Hepatocyte (in vitro differentiated cells): ENCODE results near the gene ATXN10. TPM values are rescaled to one million over a fixed set of nuclear protein-coding genes. Genes with fewer than 3 reads are reported as not detected.
"Not testable (repeated sequence)": the region's sequence is repeated elsewhere in the genome, so short reads cannot be mapped to it uniquely, and the experiment has no call there.

Source experiments
- DNase-seq: peaks from one replicate; pipeline ENCODE4 v3.0.0-alpha.2; 2016; ENCODE audit warnings: low spot score
- H2AFZ ChIP-seq: fragments of 200-600 bp; sonication (generic); 2 replicates; pipeline ENCODE4 v1.6.0; 2016; ENCODE audit warnings: antibody characterized with exemption, mild to moderate bottlenecking
- H3K27ac ChIP-seq: fragments of 200-600 bp; sonication (generic); 2 replicates; pipeline ENCODE4 v1.5.1; 2016; ENCODE audit warnings: mild to moderate bottlenecking
- H3K27me3 ChIP-seq: fragments of 200-600 bp; sonication (generic); 2 replicates; pipeline ENCODE4 v1.6.1; 2016
- H3K36me3 ChIP-seq: fragments of 200-600 bp; sonication (generic); replicated peaks from 2 replicates; pipeline ENCODE4 v1.5.1; 2016; ENCODE audit warnings: low read depth; ENCODE audit not compliant: insufficient read depth
- H3K4me1 ChIP-seq: fragments of 200-600 bp; sonication (generic); 2 replicates; pipeline ENCODE4 v1.5.1; 2016; ENCODE audit warnings: mild to moderate bottlenecking, moderate library complexity; ENCODE audit not compliant: insufficient read depth
- H3K4me2 ChIP-seq: fragments of 200-600 bp; sonication (generic); 2 replicates; pipeline ENCODE4 v1.6.0; 2016
- H3K4me3 ChIP-seq: fragments of 200-600 bp; sonication (generic); 2 replicates; pipeline ENCODE4 v1.5.1; 2016; ENCODE audit warnings: mild to moderate bottlenecking
- H3K79me2 ChIP-seq: fragments of 200-600 bp; sonication (generic); 2 replicates; pipeline ENCODE4 v1.6.0; 2017; ENCODE audit warnings: mild to moderate bottlenecking
- H3K9me2 ChIP-seq: fragments of 200-600 bp; sonication (generic); replicated peaks from 2 replicates; pipeline ENCODE4 v1.6.0; 2017; ENCODE audit warnings: mild to moderate bottlenecking; ENCODE audit not compliant: insufficient read depth
- H3K9me3 ChIP-seq: fragments of 200-600 bp; sonication (generic); 2 replicates; pipeline ENCODE4 v1.5.1; 2016; ENCODE audit warnings: low read depth, mild to moderate bottlenecking
- H4K20me1 ChIP-seq: fragments of 200-600 bp; sonication (generic); 2 replicates; pipeline ENCODE4 v1.6.0; 2016; ENCODE audit warnings: mild to moderate bottlenecking; ENCODE audit not compliant: insufficient read depth, poor library complexity, severe bottlenecking
- EZH2 ChIP-seq: fragments of 200-600 bp; sonication (generic); IDR thresholded peaks from 2 replicates; pipeline ENCODE4 v1.6.1; 2016; ENCODE audit warnings: antibody characterized with exemption, mild to moderate bottlenecking, borderline replicate concordance
- EZH2phosphoT487 ChIP-seq: fragments of 200-600 bp; sonication (generic); IDR thresholded peaks from one replicate; pipeline ENCODE4 v1.6.1; 2018; ENCODE audit warnings: antibody characterized with exemption, mild to moderate bottlenecking, low read depth, moderate library complexity; ENCODE audit not compliant: unreplicated experiment, severe bottlenecking
- WGBS: methylation state at CpG from one replicate; pipeline ENCODE4 v1.1.6; 2016; ENCODE audit warnings: low lambda C conversion rate; ENCODE audit errors: missing lambda C conversion rate; 5-methylcytosine and 5-hydroxymethylcytosine counted together
- polyA plus RNA-seq: library from polyadenylated mRNA; unstranded; fragments of >200 nt; fragmentation: Nextera tagmentation; extraction: Ambion mirVana; gene quantifications from 2 replicates; pipeline ENCODE4 v1.2.1, GENCODE V29; 2016
- total RNA-seq: library from RNA; depleted of rRNA; stranded (reverse); fragments of >200 nt; gene quantifications from 2 replicates; pipeline ENCODE4 v1.2.3, GENCODE V29; 2014
- TF ChIP-seq, protein P1 (sequence below): fragments of 200-600 bp; sonication (generic); IDR thresholded peaks from 2 replicates; pipeline ENCODE4 v1.5.1; 2016; ENCODE audit warnings: antibody characterized with exemption, mild to moderate bottlenecking; ENCODE audit not compliant: poor library complexity

Gene ATXN10
- total and polyA plus RNA-seq, 2 experiments from 2014 or later: 141 to 186 TPM

DNA sequence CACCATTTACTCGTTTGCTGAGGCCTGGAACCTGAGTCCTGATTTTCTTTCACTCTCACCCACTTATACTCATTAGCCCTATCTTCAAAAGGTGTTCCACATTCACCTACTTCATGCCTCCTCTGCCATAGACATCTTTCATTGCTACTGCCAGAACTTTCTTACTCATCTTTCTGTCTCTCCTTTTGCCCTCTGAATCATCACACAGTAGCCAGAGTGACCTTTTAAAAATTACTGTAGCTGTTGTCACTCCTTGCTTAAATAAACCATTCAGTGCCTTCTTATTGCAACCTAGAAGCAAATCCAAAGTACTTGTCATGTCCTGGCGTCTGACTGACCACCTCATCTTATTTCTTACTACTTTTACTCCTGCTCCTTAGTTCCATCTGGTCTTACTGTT is 38.2 kb downstream of the ATXN10 start:
- DNase-seq: no peak
- Histone ChIP-seq H3K79me2 (peaks cover 56% of the 10 kb centered on the region), H3K4me3 (no peak overlapping the region), H3K27me3 (no peaks in the 10 kb centered on the region), H3K4me2 (no peak overlapping the region), H3K9me3 (no peaks in the 10 kb centered on the region), H4K20me1 (peaks cover 8% of the 10 kb centered on the region), H3K36me3 (no peaks in the 10 kb centered on the region), H2AFZ (no peak overlapping the region), H3K27ac (peak overlapping the region; percentile 5), H3K4me1 (peaks cover 3% of the 10 kb centered on the region), H3K9me2 (no peaks in the 10 kb centered on the region)
- WGBS: 83% methylated on average over 2 of the region's 2 CpGs
- no peak for TF ChIP-seq EZH2
- TF ChIP-seq, protein P1, sequence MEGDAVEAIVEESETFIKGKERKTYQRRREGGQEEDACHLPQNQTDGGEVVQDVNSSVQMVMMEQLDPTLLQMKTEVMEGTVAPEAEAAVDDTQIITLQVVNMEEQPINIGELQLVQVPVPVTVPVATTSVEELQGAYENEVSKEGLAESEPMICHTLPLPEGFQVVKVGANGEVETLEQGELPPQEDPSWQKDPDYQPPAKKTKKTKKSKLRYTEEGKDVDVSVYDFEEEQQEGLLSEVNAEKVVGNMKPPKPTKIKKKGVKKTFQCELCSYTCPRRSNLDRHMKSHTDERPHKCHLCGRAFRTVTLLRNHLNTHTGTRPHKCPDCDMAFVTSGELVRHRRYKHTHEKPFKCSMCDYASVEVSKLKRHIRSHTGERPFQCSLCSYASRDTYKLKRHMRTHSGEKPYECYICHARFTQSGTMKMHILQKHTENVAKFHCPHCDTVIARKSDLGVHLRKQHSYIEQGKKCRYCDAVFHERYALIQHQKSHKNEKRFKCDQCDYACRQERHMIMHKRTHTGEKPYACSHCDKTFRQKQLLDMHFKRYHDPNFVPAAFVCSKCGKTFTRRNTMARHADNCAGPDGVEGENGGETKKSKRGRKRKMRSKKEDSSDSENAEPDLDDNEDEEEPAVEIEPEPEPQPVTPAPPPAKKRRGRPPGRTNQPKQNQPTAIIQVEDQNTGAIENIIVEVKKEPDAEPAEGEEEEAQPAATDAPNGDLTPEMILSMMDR: no peak
- no peak for TF ChIP-seq EZH2phosphoT487

DNA sequence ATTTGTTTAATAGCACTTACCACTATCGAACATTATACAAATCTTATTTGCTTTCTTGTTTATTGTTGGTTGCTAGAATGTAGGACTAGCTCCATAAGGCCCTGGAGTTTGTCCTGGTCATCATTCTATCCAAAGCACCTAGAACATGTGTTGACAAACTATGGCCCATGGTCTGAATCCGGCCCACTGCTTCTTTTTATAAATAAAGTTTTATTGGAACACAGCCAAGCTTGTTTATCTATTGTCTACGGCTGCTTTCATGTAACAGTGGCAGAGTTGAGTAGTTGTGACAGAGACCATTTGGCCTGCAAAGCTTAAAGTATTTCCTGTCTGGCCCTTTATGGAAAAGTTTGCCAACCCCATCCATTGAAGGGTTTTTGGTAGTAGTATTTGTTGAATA is 38.8 kb downstream of the ATXN10 start:
- DNase-seq: no peak
- peaks cover 3% of the 10 kb centered on the region for H3K4me1 ChIP-seq

DNA sequence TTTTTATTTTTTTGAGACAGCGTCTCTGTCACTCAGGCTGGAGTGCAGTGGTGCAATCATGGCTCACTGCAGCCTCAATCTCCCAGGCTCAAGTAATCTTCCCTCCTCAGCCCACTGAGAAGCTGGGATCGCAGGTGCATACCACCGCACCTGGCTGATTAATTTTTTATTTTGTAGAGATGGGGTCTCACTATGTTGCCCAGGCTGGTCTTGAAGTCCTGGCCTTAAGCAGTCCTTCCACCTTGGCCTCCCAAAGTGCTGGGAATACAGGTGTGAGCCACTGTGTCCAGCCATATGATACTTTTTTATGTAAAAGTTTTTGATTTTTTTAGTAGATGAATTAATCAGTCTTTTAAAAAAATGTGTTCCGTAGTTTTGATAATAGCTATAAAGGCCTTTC is 42.8 kb downstream of the ATXN10 start:
- not testable (repeated sequence) for H3K4me1 ChIP-seq, DNase-seq, H3K9me2 ChIP-seq, H3K4me2 ChIP-seq, H2AFZ ChIP-seq, H3K27me3 ChIP-seq, H3K36me3 ChIP-seq, H3K4me3 ChIP-seq, H3K27ac ChIP-seq, H3K9me3 ChIP-seq, H4K20me1 ChIP-seq
- 97% methylated on average over 4 of the region's 4 CpGs for WGBS
- H3K79me2 ChIP-seq: peaks cover 46% of the 10 kb centered on the region

More for the DNA sequence above, 38.8 kb downstream of the ATXN10 start:
- 86% methylated on average over 3 of the region's 3 CpGs for WGBS
- Histone ChIP-seq H3K4me2 (no peak overlapping the region), H3K79me2 (peaks cover 57% of the 10 kb centered on the region), H3K9me2 (no peaks in the 10 kb centered on the region), H2AFZ (no peak overlapping the region), H3K36me3 (no peaks in the 10 kb centered on the region), H3K27me3 (no peaks in the 10 kb centered on the region), H3K4me3 (no peak overlapping the region), H3K27ac (no peak overlapping the region), H4K20me1 (peaks cover 8% of the 10 kb centered on the region), H3K9me3 (no peaks in the 10 kb centered on the region)
- TF ChIP-seq EZH2phosphoT487 (no peak), EZH2 (no peak)
- TF ChIP-seq, protein P1: no peak

DNA sequence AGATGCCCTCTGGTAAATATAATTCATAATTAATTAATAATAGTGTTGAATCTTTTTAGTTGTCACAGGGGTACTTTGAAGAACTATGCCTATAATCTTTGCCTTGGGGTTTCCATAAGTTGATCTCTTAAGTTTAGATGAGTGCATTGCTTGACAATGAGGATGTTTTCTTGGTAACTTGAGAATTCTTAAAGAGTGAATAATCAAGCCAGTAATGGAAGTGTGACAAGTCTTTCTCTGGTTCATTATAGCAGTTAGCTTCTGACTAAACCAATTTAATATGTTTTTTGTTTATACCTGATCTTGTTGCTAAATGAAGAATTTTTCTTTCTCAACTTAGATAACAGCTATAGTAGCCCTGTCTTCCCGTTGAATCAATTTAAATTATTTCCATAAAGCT is 46.2 kb downstream of the ATXN10 start:
- no peak overlapping the region for H3K27ac ChIP-seq
- no peak overlapping the region for H3K4me2 ChIP-seq

More for the DNA sequence above, 46.2 kb downstream of the ATXN10 start:
- Histone ChIP-seq H3K9me2 (no peaks in the 10 kb centered on the region), H3K4me1 (no peaks in the 10 kb centered on the region), H3K9me3 (no peaks in the 10 kb centered on the region), H3K4me3 (no peak overlapping the region), H3K36me3 (no peaks in the 10 kb centered on the region), H3K79me2 (peaks cover 35% of the 10 kb centered on the region), H3K27me3 (no peaks in the 10 kb centered on the region), H2AFZ (no peak overlapping the region), H4K20me1 (peaks cover 8% of the 10 kb centered on the region)
- no peak for DNase-seq
- TF ChIP-seq, protein P1: no peak
- TF ChIP-seq EZH2 (no peak), EZH2phosphoT487 (no peak)
- WGBS: 83% methylated on average over 1 of the region's 1 CpG
